NCI-H2081 treated with DMSO at 0.1 percent for 48 hours (cell line): ENCODE data around the gene CA7.

Source experiments
- DNase-seq: peaks from one replicate; lab custom pipeline; 2025; lab: John Stamatoyannopoulos, UW

The CA7 gene

DNA sequence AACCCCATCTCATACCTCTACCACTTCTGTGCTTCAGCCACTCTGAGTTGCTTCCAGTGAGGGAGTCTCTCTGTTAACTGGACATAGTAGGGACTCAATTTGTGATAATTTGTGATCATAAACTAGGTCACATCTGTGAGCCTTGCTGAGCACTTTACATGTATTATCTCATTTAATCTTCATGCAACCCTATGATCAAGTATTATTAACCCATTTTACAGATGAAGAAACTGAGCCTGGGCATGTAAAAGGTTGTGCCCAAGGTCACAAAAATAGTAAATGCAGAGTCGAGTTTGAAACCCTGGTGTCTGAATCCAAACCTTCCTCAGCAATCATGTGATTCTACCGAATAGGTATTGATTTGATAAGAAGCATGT lies 54.7 kb downstream of the CA7 start:
- no peak for DNase-seq

DNA sequence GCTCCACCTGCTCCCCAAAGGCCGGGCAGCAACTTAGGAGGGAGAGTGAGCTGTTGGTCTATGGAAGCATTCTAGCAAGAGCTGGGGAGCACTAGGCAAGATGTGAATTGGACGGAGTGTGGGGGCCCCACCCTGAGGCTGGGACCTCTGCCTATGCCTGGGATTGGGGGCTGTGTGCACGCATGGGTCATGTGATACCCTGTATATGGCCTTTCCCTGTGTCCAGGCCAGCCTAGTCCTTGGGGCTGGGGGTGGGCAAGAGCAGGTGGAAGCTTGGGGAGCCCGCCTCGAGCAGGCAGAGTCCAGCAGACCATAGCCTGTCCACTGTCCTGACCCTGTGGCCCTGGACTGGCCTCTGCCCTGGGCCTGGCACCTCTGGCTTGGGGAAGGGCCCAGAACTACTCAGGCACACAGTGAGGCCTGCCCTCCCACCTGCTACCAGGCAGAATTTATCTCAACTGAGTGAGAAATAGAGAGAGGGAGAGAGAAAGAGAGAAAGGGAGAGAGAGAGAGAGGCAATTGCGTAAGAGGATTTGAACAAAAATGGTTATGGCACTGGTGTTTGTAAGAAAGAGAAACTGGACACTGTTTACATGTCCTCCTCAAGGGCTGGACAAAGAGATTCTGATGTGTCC lies 55.2 kb downstream of the CA7 start:
- DNase-seq, result no peak

DNA sequence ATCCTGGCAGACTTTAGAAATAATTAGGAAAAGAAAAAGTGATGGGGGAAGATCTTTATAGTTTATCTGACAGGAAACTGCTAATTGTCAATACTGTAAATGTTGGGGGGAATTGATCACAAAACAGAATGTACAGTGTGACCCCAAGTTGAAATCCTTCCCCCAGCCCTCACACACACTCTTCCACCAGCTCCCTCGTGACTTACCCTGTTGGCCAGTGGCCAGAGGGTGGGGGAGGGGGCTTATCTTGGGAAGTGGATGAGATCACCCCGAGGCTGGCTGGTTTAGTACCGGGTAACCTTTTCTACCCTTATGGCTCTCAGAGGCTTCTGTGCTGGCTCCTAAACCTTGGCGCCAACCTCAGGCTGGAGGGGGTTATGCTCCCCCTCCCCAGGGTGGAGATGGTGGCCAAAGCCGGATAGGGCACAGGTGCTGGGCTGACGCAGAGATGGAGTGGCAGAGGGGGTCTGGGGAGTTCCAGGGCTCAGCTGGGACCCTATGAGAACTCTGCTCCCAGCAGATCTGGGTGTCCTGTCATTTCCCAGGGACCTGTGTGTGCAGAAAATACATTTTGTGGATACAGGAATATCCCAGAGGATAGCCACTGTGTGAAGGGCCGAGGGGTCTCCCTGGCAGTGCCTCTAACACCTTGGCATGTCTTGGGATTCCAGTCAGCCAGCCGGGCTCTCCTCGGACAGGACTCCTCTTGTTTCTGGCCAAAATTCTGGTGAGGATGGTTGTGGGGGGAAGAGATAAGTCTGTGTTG lies 55.9 kb downstream of the CA7 start:
- DNase-seq, result no peak

DNA sequence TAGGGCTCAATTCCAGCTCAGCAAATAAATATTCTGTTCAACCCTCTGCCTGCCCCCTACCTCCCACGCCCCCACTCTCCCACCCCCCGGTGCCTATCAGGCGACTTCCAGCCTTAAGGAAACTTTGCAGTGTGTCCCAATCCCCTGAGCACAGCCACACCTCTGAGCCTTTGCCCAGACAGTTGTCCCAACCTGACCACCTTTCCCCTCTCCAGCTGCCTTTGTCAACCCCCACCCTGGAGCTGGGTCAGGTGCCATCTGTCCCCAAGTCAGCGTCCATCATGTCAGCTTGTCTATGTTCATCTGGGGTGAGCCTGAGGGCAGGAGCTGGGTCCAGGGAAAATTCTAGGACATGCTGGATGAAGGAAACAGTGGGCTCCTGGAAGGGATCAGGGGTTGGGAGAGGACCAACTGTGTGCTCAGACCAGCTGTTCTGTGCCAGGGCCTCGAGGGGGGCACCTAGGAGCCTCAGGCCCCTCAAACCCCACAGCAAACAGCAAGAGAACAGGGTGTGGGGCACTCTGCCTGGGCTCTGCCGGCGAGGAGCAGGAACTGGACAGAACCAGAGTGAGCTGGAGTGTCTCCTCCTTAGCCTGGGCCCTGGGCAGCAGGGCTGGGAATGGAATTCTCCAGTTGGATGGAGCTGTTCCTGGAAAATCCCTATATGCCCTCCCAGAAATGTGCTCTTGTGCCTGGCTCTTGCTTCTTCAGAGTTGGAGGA lies 56.7 kb downstream of the CA7 start:
- DNase-seq, result no peak

DNA sequence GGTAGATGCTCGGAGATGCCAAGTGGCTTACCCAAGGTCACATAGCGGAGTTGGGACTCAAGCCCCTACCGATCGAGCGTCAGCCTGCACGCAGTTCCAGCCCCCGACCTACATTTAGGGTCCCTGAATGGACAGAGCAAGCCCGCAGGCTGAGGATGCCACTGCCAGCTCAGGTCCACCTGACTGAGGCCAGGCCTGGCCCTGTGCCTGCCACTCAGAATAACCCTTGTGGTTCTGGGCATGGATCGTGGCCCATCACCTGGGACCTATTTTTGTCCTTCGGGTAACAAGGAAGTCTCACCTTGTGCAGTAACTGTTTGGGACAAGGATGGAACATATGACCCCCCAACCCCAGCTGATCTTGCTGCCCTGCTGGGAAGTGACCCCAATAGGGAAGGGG lies 57.4 kb downstream of the CA7 start:
- DNase-seq, result no peak

DNA sequence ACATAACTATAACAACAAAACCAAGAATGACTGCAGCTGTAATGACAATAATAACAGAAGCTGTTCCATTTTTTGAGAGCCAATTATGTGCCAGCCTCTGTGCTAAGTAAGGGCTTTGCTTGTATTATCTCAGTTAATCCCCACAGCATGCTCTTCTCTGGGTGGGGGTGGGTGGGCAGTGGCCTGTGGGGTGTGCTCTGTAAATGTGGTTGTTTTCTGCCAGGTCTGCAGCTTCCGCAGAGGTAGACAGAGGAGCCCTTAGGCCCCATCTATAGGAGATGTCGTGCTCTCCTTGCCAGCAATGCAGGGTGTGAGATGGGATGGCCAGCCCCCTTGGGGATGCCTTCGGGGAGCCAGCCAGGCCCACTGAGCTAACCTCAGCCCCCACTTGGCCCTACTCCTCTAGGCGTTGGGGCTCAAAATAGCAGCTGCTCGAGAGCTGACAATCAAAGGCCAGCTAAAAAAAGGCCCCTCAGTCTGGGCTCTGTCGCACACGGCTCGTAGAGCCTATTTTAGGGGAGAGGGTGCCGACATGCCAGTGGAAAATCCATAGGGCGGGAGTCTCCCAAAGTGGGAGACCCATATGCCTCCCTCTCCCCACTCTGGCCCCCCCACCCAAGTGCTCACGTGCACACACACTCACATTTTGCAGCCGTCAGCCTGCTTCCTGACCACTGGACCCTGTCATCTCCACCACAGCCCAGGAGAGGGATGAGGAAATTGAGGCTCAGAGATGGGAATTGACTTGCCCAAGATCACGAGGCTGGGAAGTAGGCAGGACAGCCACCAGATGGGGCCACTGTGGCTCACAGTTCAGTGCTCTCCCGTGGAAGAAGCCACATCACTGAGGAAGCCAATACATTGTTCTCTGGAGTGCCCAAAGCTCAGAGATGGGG lies 58.7 kb downstream of the CA7 start:
- no peak for DNase-seq
